ENCODE results near the gene IGFBP6.

The IGFBP6 gene

DNA sequence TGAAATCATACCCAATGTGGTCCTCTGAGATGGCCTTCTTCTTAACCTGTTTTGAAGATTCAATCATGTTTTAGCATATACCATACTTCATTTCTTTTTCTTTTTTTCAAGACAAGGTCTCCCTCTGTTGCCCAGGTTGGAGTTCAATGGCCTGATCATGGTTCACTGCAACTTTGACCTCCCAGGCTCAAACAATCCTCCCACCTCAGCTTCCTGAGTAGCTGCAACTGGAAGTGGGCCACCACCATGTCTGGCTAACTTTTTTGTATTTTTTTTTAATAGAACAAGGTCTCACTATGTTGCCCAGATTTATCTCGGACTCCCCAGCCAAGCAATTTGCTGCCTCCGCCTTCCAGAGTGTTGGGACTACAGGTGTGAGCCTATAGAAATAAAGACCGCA is 36.3 kb downstream of the IGFBP6 start:
- H3K27me3 ChIP-seq, result no peaks in the 10 kb centered on the region
- H3K9me3 ChIP-seq, result peaks cover 8% of the 10 kb centered on the region
- H3K36me3 ChIP-seq, result no peaks in the 10 kb centered on the region
- no peaks in the 10 kb centered on the region for H4K20me1 ChIP-seq
- no peak overlapping the region for H3K27ac ChIP-seq
- no peaks in the 10 kb centered on the region for H3K4me1 ChIP-seq
- no peak overlapping the region for H3K4me3 ChIP-seq
- H3K9ac ChIP-seq, result no peak overlapping the region
- no peak overlapping the region for H3K4me2 ChIP-seq
- TF ChIP-seq Cebpa-rat (IDR thresholded peaks at IDR 0.05), result no peak

DNA sequence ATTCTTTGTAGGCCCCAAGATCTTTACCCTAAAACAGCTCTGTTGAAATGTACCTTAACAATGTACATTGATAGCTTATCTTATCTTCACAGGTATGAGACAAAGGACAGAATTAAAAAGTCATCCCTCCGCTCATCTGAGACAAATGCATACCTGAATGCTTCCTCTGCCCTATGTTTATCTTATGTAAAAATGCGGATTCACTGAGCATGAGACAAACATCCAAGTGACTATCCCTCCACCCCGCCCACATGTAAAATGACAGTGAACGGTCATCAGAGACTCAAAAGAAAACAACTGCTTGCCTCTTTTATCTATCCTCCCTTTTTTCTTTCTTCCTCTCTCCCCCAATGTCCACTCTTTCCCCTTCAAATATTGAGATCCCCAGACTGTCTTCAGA is 45.9 kb downstream of the IGFBP6 start:
- Histone ChIP-seq H3K27me3 (no peaks in the 10 kb centered on the region), H4K20me1 (no peaks in the 10 kb centered on the region), H3K27ac (no peak overlapping the region), H3K9me3 (peaks cover 16% of the 10 kb centered on the region), H3K9ac (no peak overlapping the region), H3K36me3 (no peaks in the 10 kb centered on the region), H3K4me3 (no peak overlapping the region), H3K4me2 (no peak overlapping the region), H3K4me1 (no peaks in the 10 kb centered on the region)
- TF ChIP-seq Cebpa-rat (IDR thresholded peaks at IDR 0.05), result no peak

DNA sequence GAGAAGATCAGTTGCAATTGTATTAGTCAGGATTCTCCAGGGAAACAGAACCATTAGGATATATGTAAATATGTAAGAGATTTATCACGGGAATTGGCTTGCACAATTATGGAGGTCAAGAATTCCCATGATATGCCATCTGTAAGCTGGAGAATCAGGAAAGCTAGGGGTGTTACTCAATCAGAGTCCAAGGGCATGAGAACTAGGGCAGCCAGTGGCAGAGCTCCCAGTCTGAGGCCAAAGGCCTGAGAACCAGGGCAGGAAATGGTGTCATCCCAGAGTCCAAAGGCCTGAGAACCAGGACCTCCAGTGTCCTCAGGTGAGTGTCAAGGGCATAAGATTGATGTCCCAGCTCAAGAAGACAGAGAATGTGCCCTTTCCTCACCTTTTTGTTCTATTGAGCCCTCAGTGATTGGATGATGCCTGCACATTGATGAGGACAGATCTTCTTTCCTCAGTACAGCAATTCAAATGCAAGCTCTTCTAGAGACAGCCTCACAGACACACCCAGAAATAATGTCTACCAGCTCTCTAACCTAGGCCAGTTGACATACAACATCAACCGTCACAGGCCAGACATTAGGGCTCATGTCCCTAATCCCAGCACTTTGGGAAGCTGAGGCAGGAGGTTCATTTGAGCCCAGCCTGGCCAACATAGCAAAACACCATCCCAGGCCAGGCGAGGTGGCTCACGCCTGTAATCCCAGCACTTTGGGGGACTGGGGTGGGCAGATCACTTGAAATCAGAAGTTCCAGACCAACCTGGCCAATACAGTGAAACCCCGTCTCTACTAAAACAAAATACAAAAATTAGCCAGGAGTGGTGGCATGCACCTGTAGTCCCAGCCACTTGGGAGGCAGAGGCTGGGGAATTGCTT is 48.2 kb downstream of the IGFBP6 start:
- Histone ChIP-seq H3K4me2 (no peak overlapping the region), H3K4me3 (no peak overlapping the region), H3K36me3 (no peaks in the 10 kb centered on the region), H3K9ac (no peak overlapping the region), H3K4me1 (peaks cover 6% of the 10 kb centered on the region), H3K27me3 (no peaks in the 10 kb centered on the region), H3K27ac (no peak overlapping the region), H4K20me1 (no peaks in the 10 kb centered on the region), H3K9me3 (no peaks in the 10 kb centered on the region)
- TF ChIP-seq Cebpa-rat (IDR thresholded peaks at IDR 0.05), result no peak

DNA sequence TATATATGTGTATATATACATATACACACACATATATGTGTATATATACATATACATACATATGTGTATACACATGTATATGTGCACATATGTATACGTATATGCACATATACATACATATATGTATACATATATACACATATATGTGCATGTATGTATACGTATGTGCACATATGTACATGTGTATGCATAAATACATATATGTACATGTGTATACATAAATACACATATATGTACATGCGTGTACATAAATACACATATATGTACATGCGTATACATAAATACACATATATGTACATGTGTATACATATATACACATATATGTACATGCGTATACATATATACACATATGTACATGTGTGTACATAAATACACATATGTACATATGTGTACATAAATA is 49.7 kb downstream of the IGFBP6 start:
- no peaks in the 10 kb centered on the region for H3K9me3 ChIP-seq
- no peak overlapping the region for H3K9ac ChIP-seq
- no peak overlapping the region for H3K27ac ChIP-seq
- no peak overlapping the region for H3K4me3 ChIP-seq
- TF ChIP-seq Cebpa-rat (IDR thresholded peaks at IDR 0.05), result no peak
- H4K20me1 ChIP-seq, result no peaks in the 10 kb centered on the region
- no peaks in the 10 kb centered on the region for H3K27me3 ChIP-seq
- H3K4me2 ChIP-seq, result no peak overlapping the region
- H3K4me1 ChIP-seq, result peaks cover 6% of the 10 kb centered on the region
- no peaks in the 10 kb centered on the region for H3K36me3 ChIP-seq

DNA sequence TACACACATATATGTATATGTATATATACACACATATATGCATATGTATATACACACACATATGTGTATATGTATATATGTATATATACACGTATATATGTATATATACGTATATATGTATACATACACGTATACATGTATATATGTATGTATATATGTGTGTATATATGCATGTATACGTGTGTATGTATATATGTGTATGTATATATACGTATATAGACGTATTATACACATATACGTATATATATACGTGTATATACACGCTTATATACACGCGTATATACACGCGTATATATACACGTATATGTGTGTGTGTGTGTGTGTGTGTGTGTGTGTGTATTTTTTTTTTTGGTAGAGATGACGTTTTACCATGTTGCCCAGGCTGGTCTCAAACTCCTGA is 50.2 kb downstream of the IGFBP6 start:
- no peaks in the 10 kb centered on the region for H3K27me3 ChIP-seq
- H3K9ac ChIP-seq, result no peak overlapping the region
- TF ChIP-seq Cebpa-rat (IDR thresholded peaks at IDR 0.05), result no peak
- peaks cover 6% of the 10 kb centered on the region for H3K4me1 ChIP-seq
- no peaks in the 10 kb centered on the region for H3K9me3 ChIP-seq
- H3K27ac ChIP-seq, result no peak overlapping the region
- no peak overlapping the region for H3K4me2 ChIP-seq
- no peaks in the 10 kb centered on the region for H4K20me1 ChIP-seq
- H3K4me3 ChIP-seq, result no peak overlapping the region
- H3K36me3 ChIP-seq, result no peaks in the 10 kb centered on the region

DNA sequence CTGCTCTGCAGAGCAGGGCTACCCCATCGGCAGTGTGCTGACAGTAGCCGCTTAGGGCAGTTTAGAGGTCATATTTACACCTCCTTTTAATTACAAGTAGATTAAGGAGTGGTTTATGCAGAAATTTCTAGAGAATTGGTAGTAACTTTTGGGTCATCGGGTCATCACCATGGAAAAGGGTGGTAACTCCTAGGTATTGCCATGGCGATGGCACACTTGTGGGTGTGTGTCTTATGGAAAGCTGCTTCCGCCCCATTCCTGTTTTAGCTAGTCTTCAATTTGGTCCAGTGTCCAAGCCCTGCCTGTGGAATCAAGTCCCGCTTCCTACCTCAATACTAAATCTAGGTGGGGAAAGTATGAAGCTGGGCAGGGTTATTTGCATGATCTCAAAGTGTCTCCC is 53.6 kb downstream of the IGFBP6 start:
- no peak overlapping the region for H3K4me3 ChIP-seq
- no peak overlapping the region for H3K4me2 ChIP-seq
- no peaks in the 10 kb centered on the region for H3K36me3 ChIP-seq
- H3K27ac ChIP-seq, result no peak overlapping the region
- no peak overlapping the region for H3K9ac ChIP-seq
- peaks cover 6% of the 10 kb centered on the region for H3K4me1 ChIP-seq
- H3K9me3 ChIP-seq, result no peaks in the 10 kb centered on the region
- TF ChIP-seq Cebpa-rat (IDR thresholded peaks at IDR 0.05), result no peak
- H3K27me3 ChIP-seq, result no peaks in the 10 kb centered on the region
- H4K20me1 ChIP-seq, result no peaks in the 10 kb centered on the region

Measured in BLaER1 (cell line).